Stimulated activated naive CD8-positive, alpha-beta T cell treated with anti-CD3 and anti-CD28 coated beads, Interleukin-15, Interleukin-2, amounts not matched to agents 100 U/mL and 50 U/mL, for 24 hours (primary cell): ENCODE measurements around the gene ANKRD45.
"Not testable (repeated sequence)": the region's sequence is repeated elsewhere in the genome, so short reads cannot be mapped to it uniquely, and the experiment has no call there.

Experiments
- ATAC-seq: fragments of 150-1000 bp; cut with Tn5 transposase; one replicate; pipeline ENCODE4 v1.10.0; 2021
- DNase-seq: peaks from one replicate; pipeline ENCODE4 v3.0.0; 2021

ANKRD45 gene, protein sequence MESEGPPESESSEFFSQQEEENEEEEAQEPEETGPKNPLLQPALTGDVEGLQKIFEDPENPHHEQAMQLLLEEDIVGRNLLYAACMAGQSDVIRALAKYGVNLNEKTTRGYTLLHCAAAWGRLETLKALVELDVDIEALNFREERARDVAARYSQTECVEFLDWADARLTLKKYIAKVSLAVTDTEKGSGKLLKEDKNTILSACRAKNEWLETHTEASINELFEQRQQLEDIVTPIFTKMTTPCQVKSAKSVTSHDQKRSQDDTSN

DNA sequence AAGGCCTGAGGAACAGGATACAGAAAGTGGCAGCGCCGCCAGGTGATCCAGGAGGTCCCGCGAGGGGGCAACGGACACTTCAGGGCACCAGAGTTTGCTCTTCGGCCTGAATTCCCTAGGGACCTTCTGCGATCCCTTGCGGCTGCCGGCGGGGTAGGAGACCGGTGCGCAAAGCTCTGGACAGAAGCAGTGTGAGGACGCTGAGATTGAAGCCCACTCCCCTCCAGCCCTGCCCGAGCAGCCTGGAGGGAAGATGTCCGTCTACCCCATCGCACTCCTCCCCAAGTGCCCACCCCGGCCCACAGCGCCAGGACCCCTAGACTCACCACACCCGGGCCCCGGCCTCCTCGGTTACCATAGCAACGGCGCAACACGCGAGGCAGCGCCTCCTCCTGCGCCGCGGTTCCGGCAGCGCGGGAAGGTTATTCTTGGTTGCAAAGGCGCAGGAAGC lies at the start of gene ANKRD45:
Gene ANKRD45, minus strand, starts transcription at position 361 of the 451 bp plus-strand sequence. CDS start 10,433 bp downstream, outside the sequence.
- ATAC-seq (peak; percentile 40), DNase-seq (peak; percentile 40)

DNA sequence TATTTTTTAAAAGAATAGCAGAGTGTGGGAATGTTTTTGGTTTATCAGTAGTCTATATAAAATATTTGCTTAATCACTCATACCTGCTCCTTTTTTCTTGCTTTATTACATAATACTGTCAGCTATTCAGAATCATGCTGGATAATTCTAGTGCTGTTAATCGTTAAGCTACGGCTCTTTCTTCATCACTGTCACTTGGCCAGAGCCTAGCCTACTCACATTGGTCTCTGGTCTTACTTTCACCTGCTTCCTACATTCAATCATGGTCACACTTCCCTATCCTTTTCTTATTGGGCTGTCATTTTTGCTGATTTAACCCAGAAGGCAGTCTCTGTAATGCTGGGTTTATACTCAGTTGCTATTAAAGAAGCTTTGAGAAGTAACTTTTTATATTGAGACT lies 47.6 kb upstream of the ANKRD45 start:
- no peak for ATAC-seq
- no peak for DNase-seq

DNA sequence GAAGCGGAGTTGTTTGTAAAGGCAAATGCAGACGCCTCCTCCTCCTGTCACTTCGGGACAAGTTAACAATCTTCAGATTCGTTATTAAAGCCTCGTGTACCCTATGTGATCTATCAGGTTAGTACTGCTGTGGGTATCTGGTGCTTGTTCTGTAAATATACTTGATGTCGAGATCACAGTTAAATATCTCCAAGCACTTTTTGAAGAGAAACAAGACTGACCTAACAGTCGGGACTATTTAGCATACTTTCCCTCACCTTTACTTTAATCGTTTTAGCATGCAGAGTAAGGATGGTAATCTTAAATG lies 45.8 kb upstream of the ANKRD45 start:
- ATAC-seq = no peak
- DNase-seq = no peak

GRCh38 chr1:173714759-173715537 lies 45.3 kb upstream of the ANKRD45 start, which contains the start of gene KLHL20:
KLHL20 (plus strand) TSS chr1:173714981; CDS start chr1:173716044, 1,063 bp downstream.
- peak; percentile 98 for ATAC-seq
- peak; percentile 82 for DNase-seq

GRCh38 chr1:173714441-173714758 lies 44.7 kb upstream of the ANKRD45 start:
- DNase-seq (no peak), ATAC-seq (no peak)

GRCh38 chr1:173708787-173709186 lies 39.1 kb upstream of the ANKRD45 start:
- ATAC-seq = no peak
- no peak for DNase-seq

DNA sequence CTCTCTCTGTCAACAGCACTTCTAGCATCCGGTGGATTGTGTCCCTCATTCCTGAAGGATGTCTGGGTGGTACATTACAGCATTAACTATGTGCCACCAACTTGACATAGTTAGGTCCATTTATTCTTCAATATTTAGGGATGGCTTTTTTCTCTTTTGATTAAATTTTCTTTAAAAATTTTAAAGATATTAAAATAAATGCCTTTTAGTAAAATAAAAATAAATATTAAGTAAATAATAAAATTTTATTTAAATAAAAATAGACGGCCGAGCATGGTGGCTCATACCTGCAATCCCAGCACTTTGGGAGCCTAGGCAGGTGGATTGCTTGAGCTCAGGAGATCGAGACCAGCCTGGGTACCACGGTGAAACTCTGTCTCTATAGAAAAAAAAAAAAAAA lies 35.5 kb upstream of the ANKRD45 start:
- DNase-seq (no peak), ATAC-seq (no peak)

- no peak for DNase-seq
- ATAC-seq = no peak
These were observed 33.1 kb upstream of the ANKRD45 start for GRCh38 chr1:173702736-173703135.

GRCh38 chr1:173701299-173701698 lies 31.6 kb upstream of the ANKRD45 start:
- ATAC-seq, DNase-seq: not testable (repeated sequence)

- ATAC-seq (no peak), DNase-seq (no peak)
These were observed 23.6 kb upstream of the ANKRD45 start for GRCh38 chr1:173693238-173693637.

GRCh38 chr1:173688300-173688699 lies 18.6 kb upstream of the ANKRD45 start:
- no peak for ATAC-seq
- DNase-seq = no peak

DNA sequence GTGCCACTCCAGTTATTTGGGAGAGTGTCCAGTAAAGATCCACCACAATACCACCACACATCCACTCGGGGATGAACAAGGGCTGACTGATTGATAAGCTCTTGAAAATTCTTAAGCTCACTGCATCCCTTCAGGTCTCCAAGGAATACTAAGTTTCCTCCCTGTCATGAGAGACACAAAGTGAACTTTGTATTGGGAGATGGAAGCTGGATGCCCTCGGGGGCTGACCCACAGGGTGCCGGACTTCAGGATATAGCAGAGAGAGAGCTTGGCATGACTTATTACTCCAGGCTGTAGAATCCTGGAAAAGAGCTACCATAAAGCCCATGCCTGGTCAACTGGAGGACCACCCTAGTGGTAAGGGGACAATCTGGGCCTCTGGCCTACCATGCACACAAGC lies 15.5 kb upstream of the ANKRD45 start:
- ATAC-seq, DNase-seq: not testable (repeated sequence)

DNA sequence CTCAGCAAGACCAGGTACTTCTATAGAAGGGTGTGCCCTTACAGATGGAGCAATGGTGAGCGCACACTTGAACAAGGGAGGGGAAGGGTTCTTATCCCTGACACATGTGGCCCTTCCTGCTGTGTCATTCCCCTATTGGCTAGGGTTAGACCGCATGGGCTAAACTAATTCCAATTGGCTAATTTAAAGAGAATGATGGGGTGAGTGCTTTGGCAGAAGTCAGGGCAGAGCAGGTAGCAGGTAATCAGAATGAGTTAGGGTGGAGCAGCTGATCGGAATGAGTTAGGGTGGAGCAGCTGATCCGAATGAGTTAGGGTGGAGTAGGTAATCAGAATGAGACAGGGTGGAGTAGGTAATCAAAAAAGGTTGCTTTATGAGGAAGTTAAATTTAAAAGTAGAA lies 14.2 kb upstream of the ANKRD45 start:
- DNase-seq, ATAC-seq: not testable (repeated sequence)

- DNase-seq (no peak), ATAC-seq (no peak)
These were observed 12.5 kb upstream of the ANKRD45 start for GRCh38 chr1:173682184-173682583.

DNA sequence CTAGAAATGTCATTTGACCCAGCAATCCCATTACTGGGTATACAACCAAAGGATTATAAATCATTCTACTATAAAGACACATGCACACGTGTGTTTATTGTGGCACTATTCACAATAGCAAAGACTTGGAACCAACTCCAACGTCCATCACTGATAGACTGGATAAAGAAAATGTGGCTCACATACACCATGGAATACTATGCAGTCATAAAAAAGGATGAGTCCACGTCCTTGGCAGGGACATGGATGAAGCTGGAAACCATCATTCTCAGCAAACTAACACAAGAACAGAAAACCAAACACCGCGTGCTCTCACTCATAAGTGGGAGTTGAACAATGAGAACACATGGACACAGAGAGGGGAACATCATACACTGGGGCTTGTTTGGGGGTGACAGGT lies 10.5 kb upstream of the ANKRD45 start:
- ATAC-seq, DNase-seq: not testable (repeated sequence)

GRCh38 chr1:173674496-173674895 lies 4.8 kb upstream of the ANKRD45 start:
- ATAC-seq, DNase-seq: not testable (repeated sequence)

GRCh38 chr1:173666646-173667045 lies 3.0 kb downstream of the ANKRD45 start:
- ATAC-seq (no peak), DNase-seq (no peak)

GRCh38 chr1:173663159-173663558 lies 6.5 kb downstream of the ANKRD45 start:
- ATAC-seq (no peak), DNase-seq (no peak)

DNA sequence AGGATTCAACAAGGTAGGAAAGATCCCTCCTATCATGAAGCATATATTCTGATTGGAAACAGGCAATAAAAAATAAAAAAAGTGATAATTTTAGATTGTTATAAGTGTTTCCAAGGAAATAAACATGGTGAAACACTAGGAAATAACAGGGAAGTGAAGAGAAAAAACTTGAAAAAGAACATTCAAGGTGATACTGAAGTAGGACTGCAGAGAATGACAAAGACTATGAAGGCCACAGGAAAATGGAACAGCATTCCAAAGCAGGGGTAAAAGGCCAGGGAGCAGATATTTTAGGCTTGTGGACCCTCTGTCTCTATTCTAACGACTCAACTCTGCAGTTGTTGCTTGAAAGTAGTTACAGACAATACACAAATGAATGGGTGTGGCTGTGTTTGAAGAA lies 7.9 kb downstream of the ANKRD45 start:
- ATAC-seq = no peak

GRCh38 chr1:173661271-173661670 lies 8.4 kb downstream of the ANKRD45 start:
- ATAC-seq (no peak), DNase-seq (no peak)

More for the DNA sequence above, 7.9 kb downstream of the ANKRD45 start:
- DNase-seq = no peak

DNA sequence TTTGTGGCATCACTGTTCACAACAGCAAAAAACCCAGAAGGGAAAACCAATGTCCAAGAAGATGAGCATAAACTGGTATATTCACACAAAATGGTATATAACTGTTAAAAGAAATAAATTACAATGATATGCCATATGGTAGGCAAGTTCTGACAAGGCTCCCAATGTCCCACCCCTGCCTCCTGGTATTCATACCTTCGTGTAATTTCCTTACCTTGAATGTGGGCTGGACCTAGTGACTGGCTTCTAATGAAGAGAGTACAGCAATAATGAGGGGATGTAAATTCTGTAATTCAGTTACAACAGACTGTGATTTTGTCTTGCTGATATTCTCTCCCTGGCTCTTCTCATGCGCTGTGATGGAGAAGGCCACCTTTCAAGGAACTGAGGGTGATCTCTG lies 9.3 kb downstream of the ANKRD45 start:
- no peak for ATAC-seq
- no peak for DNase-seq

DNA sequence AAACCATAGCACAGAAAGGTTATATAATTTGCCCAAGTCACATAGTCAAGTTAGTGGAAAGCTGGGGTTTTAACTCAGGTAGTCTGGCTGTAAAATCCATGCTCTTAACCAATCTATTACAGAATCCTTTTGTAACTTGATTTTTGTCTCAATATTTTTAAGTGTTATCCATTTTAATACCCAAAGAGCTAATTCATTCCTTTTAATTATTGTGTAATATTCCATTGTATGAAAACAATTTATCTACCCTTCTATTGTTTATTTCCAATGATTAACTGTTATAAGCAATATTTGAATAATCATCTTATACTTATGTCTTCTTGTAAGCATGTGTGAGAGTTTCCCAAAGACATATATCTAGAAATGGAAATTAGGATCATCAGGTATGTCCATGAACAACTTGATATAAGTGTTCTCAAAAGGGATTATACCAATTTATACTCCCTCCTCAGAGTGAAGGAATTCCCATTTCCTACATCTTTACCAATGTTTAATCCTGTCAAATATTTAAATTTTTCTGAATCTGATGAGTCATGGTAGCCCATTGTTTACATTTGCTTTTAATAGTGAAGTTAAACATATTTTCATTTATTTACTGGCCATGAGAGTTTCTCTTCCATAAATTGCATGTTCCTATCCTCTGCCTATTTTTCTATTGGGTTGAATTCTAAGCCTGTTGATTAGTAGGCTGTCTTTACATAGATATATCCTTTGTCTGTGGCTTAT lies 20.6 kb downstream of the ANKRD45 start:
- DNase-seq (no peak), ATAC-seq (no peak)

- DNase-seq (no peak), ATAC-seq (no peak)
These were observed 23.0 kb downstream of the ANKRD45 start for GRCh38 chr1:173646656-173647055.
